Uterus (tissue), 2 donors: ENCODE data around the gene SVIL.
"Not testable (repeated sequence)": the region's sequence is repeated elsewhere in the genome, so short reads cannot be mapped to it uniquely, and the experiment has no call there.

ENCODE experiments used
- POLR2A ChIP-seq, 2 donors: fragments of 450-650 bp; IDR thresholded peaks; one replicate each; pipeline ENCODE4 v1.6.1; 2016; ENCODE audit warnings: antibody characterized with exemption in 2 of 2, mild to moderate bottlenecking in 1 of 2, moderate library complexity in 1 of 2
- TF ChIP-seq, protein P1 (sequence below), 4 experiments: fragments of 200-600 bp in 2 of 4; fragments of 450-650 bp in 2 of 4; sonication (generic) in 2 of 4; IDR thresholded peaks; one replicate each; pipeline ENCODE4 v1.5.1; 2016 to 2019; ENCODE audit warnings: antibody characterized with exemption in 4 of 4, mild to moderate bottlenecking in 2 of 4, moderate library complexity in 1 of 4

DNA sequence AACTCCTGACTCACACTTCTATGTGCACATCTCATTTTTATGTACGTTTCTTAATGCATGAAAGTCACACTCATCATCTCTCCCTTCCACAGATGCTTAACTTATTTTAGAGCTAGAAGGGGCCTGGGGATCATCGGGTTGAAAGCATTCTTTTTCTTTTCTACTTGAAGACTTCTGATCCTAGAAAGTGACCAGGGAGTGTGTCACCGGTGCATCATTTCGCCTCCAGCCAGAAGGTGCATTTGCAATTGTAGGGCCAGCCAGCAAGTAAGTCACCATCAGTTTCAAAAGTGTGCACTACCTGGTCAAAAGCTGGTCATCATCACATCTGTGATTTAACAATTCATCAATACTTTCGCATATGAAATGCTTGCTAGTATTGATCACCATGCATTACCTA, 123.0 kb downstream of the SVIL start:
- TF ChIP-seq, protein P1, sequence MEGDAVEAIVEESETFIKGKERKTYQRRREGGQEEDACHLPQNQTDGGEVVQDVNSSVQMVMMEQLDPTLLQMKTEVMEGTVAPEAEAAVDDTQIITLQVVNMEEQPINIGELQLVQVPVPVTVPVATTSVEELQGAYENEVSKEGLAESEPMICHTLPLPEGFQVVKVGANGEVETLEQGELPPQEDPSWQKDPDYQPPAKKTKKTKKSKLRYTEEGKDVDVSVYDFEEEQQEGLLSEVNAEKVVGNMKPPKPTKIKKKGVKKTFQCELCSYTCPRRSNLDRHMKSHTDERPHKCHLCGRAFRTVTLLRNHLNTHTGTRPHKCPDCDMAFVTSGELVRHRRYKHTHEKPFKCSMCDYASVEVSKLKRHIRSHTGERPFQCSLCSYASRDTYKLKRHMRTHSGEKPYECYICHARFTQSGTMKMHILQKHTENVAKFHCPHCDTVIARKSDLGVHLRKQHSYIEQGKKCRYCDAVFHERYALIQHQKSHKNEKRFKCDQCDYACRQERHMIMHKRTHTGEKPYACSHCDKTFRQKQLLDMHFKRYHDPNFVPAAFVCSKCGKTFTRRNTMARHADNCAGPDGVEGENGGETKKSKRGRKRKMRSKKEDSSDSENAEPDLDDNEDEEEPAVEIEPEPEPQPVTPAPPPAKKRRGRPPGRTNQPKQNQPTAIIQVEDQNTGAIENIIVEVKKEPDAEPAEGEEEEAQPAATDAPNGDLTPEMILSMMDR (IDR thresholded peaks at IDR 0.05) = not testable (repeated sequence)
- not testable (repeated sequence) for TF ChIP-seq POLR2A (IDR thresholded peaks at IDR 0.05)
